Loucy (cell line): ENCODE data around the gene LRRC28.

Experiments used
- H2AFZ ChIP-seq: fragments of 200-600 bp; sonication (generic); 2 replicates; pipeline ENCODE4 v1.6.0; 2016; ENCODE audit warnings: antibody characterized with exemption, mild to moderate bottlenecking, low read length, moderate library complexity
- H3F3A ChIP-seq: fragments of 200-600 bp; 2 replicates; pipeline ENCODE4 v1.6.0; 2016; ENCODE audit warnings: antibody characterized with exemption, low read depth, mild to moderate bottlenecking
- H3K27me3 ChIP-seq: fragments of 200-600 bp; sonication (generic); 2 replicates; pipeline ENCODE4 v1.6.1; 2014; ENCODE audit warnings: low read length, mild to moderate bottlenecking; ENCODE audit not compliant: insufficient read depth, poor library complexity, severe bottlenecking
- H3K36me3 ChIP-seq: fragments of 200-600 bp; sonication (generic); 2 replicates; pipeline ENCODE4 v1.6.1; 2016; ENCODE audit warnings: low read length; ENCODE audit not compliant: insufficient read depth
- H3K4me1 ChIP-seq: fragments of 200-600 bp; sonication (generic); 2 replicates; pipeline ENCODE4 v1.5.1; 2014; ENCODE audit warnings: low read length, mild to moderate bottlenecking; ENCODE audit not compliant: insufficient read depth, poor library complexity, severe bottlenecking
- H3K4me2 ChIP-seq: fragments of 200-600 bp; sonication (generic); 2 replicates; pipeline ENCODE4 v1.6.0; 2014; ENCODE audit warnings: antibody characterized with exemption, low read length, low read depth, mild to moderate bottlenecking; ENCODE audit not compliant: poor library complexity, severe bottlenecking
- H3K4me3 ChIP-seq: fragments of 200-600 bp; sonication (generic); 2 replicates; pipeline ENCODE4 v1.5.1; 2014; ENCODE audit warnings: low read length, mild to moderate bottlenecking, mixed read lengths; ENCODE audit not compliant: poor library complexity, severe bottlenecking
- H3K79me2 ChIP-seq: fragments of 200-600 bp; sonication (generic); 2 replicates; pipeline ENCODE4 v1.6.1; 2014; ENCODE audit warnings: low read length; ENCODE audit not compliant: insufficient read depth
- H3K9ac ChIP-seq: fragments of 200-600 bp; sonication (generic); 2 replicates; pipeline ENCODE4 v1.6.0; 2014; ENCODE audit warnings: mild to moderate bottlenecking, low read depth, low read length, moderate library complexity; ENCODE audit not compliant: poor library complexity, severe bottlenecking
- H3K9me2 ChIP-seq: fragments of 200-600 bp; sonication (generic); replicated peaks from 2 replicates; pipeline ENCODE4 v1.6.1; 2016; ENCODE audit warnings: low read depth, low read length, mixed read lengths
- H3K9me3 ChIP-seq: fragments of 200-600 bp; sonication (generic); 2 replicates; pipeline ENCODE4 v1.6.1; 2014; ENCODE audit warnings: mild to moderate bottlenecking, antibody characterized with exemption, low read length, low read depth; ENCODE audit not compliant: insufficient read depth
- H4K20me1 ChIP-seq: fragments of 200-600 bp; sonication (generic); 2 replicates; pipeline ENCODE4 v1.6.0; 2014; ENCODE audit warnings: antibody characterized with exemption, low read length, mild to moderate bottlenecking; ENCODE audit not compliant: insufficient read depth, poor library complexity, severe bottlenecking
- CTCF ChIP-seq: fragments of 200-600 bp; sonication (generic); conservative IDR thresholded peaks from 2 replicates; pipeline ENCODE4 v1.5.1; 2014; ENCODE audit warnings: mild to moderate bottlenecking, antibody characterized with exemption, low read length
- EZH2phosphoT487 ChIP-seq: fragments of 200-600 bp; IDR thresholded peaks from 2 replicates; pipeline ENCODE4 v1.6.1; 2018; ENCODE audit warnings: antibody characterized with exemption, mild to moderate bottlenecking, moderate library complexity, borderline replicate concordance

LRRC28 gene

GRCh38 chr15:99433757-99434450 is 182.6 kb downstream of the LRRC28 start:
- Histone ChIP-seq H2AFZ (no peak overlapping the region), H3K27me3 (no peaks in the 10 kb centered on the region), H3K79me2 (no peaks in the 10 kb centered on the region), H3K9me3 (no peaks in the 10 kb centered on the region), H3K9me2 (no peaks in the 10 kb centered on the region), H3K4me2 (no peak overlapping the region), H3K4me3 (no peak overlapping the region), H3K4me1 (no peaks in the 10 kb centered on the region), H3K36me3 (no peaks in the 10 kb centered on the region), H3F3A (no peaks in the 10 kb centered on the region), H4K20me1 (no peaks in the 10 kb centered on the region), H3K9ac (no peak overlapping the region)
- no peak for TF ChIP-seq CTCF
- no peak for TF ChIP-seq EZH2phosphoT487

- Histone ChIP-seq H3K4me2 (no peak overlapping the region), H3K4me1 (no peaks in the 10 kb centered on the region), H3K9me3 (no peaks in the 10 kb centered on the region), H3K27me3 (no peaks in the 10 kb centered on the region), H3K36me3 (no peaks in the 10 kb centered on the region), H3K9me2 (no peaks in the 10 kb centered on the region), H2AFZ (no peak overlapping the region), H4K20me1 (no peaks in the 10 kb centered on the region), H3F3A (no peaks in the 10 kb centered on the region), H3K79me2 (no peaks in the 10 kb centered on the region), H3K9ac (no peak overlapping the region), H3K4me3 (no peak overlapping the region)
- TF ChIP-seq EZH2phosphoT487 (no peak), CTCF (no peak)
Measured at GRCh38 chr15:99434506-99435112, 183.3 kb downstream of the LRRC28 start.

GRCh38 chr15:99435113-99435695 is 183.9 kb downstream of the LRRC28 start:
- Histone ChIP-seq H3K79me2 (no peaks in the 10 kb centered on the region), H3K4me2 (no peak overlapping the region), H3K4me3 (no peak overlapping the region), H3K4me1 (no peaks in the 10 kb centered on the region), H4K20me1 (no peaks in the 10 kb centered on the region), H3K9ac (no peak overlapping the region), H3K36me3 (no peaks in the 10 kb centered on the region), H3K27me3 (no peaks in the 10 kb centered on the region), H3K9me3 (no peaks in the 10 kb centered on the region), H3F3A (no peaks in the 10 kb centered on the region), H3K9me2 (no peaks in the 10 kb centered on the region), H2AFZ (no peak overlapping the region)
- no peak for TF ChIP-seq CTCF
- TF ChIP-seq EZH2phosphoT487 = no peak
